Stromal cell of bone marrow (primary cell): ENCODE data around the gene TINAG.
"Not testable (repeated sequence)": the region's sequence is repeated elsewhere in the genome, so short reads cannot be mapped to it uniquely, and the experiment has no call there.

ENCODE experiments used
- DNase-seq: peaks from one replicate; pipeline ENCODE4 v3.0.0-alpha.2; 2012; ENCODE audit warnings: low read depth

TINAG gene

GRCh38 chr6:54310377-54311152 is 2.3 kb downstream of the TINAG start:
- no peak for DNase-seq

DNA sequence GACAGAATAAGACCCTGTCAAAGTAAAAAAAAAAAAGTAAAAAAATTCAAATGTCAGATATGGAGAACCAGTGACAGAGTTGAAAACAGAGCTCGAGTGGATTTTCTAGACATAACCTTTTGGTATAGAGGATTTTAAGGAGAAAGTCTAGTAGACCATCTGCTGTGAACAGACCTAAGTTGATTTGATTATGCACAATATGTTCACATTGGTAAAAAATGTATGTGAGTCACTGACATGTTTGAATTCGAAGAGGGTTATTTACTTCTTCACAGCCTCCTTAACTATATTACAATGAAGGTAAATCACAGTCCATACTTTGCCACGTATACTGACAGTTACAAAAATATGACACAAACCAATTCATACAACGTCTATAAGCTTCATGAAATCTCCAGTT is 7.4 kb downstream of the TINAG start:
- DNase-seq, result no peak

GRCh38 chr6:54320871-54321270 is 12.6 kb downstream of the TINAG start:
- no peak for DNase-seq

- DNase-seq, result no peak
Observed at GRCh38 chr6:54327631-54328030, 19.4 kb downstream of the TINAG start.

DNA sequence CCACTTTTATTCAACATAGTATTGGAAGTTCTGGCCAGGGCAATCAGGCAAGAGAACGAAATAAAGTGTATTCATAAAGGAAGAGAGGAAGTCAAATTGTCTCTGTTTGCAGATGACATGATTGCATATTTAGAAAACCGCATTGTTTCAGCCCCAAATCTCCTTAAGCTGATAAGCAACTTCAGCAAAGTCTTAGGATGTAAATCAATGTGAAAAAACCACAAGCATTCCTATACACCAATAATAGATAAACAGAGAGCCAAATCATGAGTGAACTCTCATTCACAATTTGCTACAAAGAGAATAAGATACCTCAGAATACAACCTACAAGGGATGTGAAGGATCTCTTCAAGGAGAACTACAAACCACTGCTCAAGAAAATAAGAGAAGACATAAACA is 23.3 kb downstream of the TINAG start:
- not testable (repeated sequence) for DNase-seq

- DNase-seq, result peak; percentile 90
Observed at GRCh38 chr6:54335871-54336270, 27.6 kb downstream of the TINAG start.

DNA sequence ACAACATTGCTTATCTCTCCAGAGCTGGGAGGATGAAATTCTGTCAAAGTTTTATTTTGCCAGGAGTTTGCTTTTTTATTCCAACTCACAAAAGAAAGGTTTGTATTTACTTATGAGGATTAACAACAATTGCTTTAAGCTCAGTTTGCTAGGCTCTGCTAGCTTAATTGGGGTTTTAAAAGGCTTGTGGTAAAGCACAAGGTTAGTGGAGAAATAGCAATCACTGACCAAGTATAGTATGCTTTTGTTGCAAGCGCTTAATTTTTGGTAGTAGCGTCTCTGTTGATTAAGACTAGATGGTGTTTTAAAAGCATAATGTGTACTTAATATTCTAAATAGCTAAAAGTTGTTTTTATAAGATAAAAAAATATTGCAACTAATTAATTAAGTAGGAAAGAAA is 45.7 kb downstream of the TINAG start:
- no peak for DNase-seq

GRCh38 chr6:54354608-54355007 is 46.4 kb downstream of the TINAG start:
- DNase-seq, result no peak

- DNase-seq, result no peak
Observed at GRCh38 chr6:54357141-54357540, 48.9 kb downstream of the TINAG start.

DNA sequence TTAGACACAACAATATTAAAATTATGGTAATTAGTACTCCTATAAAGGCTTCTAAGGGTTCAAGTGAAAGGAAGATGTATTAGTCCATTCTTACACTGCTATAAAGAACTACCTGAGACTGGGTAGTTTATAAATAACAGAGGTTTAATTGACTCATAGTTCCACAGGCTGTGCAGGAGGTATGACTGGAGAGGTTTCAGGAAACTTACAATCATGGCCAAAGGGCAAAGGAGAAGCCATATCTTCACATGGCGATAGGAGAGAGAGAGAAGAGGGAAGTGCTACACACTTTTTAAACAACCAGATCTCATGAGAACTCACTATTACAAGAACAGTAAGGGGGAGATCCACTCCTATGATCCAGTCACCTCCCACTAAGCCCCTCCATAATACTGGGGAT is 52.9 kb downstream of the TINAG start:
- no peak for DNase-seq

- DNase-seq, result no peak
Observed at GRCh38 chr6:54361734-54362133, 53.5 kb downstream of the TINAG start.

GRCh38 chr6:54366667-54367327 is 58.6 kb downstream of the TINAG start:
- no peak for DNase-seq

DNA sequence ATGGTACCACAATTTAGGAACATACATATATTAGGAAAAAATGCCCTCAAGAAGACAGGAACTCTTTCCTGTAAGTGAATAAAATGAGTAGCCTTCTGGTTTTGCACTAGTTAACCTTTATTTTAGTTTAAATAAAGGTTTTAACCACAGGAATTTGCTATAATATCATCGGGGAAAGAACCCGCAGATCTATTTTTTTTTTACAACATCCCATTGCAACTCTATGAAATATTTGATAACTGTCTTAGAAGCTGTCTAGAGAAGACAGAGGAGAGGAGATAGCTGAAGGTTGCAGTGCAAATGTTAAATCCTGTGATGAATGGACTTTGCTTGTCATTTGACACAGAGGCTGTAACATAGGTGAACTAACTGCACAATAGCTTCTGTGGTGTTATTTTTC is 69.5 kb downstream of the TINAG start:
- DNase-seq, result no peak

DNA sequence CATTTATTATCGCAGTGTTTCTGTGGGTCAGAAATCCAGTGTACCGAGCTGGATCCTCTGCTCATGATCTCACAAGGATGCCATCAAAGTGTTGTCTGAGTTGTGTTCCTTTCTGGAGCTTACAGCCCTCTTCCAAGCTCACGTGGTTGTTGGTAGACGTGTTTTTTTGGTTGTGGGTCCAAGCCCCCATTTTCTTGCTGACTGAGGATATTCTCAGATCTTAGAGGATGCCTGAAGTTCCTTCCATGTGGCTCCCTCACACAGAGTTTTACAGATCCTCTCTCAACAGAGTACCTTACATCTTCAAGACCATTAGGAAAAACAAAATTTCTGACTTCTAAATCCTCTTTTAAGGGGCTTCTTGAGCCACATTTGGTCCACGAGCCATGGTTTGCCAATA is 78.1 kb downstream of the TINAG start:
- DNase-seq, result no peak

- no peak for DNase-seq
Observed at GRCh38 chr6:54390362-54390761, 82.1 kb downstream of the TINAG start.

- no peak for DNase-seq
Observed at GRCh38 chr6:54391577-54391976, 83.3 kb downstream of the TINAG start.

- no peak for DNase-seq
Observed at GRCh38 chr6:54403096-54403495, 94.9 kb downstream of the TINAG start.

DNA sequence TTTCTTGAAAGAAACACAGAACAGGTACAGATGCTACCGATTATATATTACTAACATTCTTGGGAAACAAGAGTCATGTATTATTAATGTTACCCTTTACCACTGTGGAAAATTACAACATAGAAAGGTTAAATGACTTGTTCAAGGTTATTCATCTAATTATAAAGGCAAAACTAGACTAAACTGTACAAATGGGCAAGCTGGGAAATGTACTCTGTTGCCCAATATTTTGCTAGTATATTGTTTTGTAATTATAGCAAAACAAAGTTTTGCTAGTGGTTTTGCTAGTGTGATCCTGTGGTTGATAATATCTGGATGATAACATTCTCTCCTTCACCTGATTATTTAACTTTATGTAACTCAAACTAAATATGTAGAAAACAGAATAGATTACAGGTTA is 96.5 kb downstream of the TINAG start:
- DNase-seq, result no peak

GRCh38 chr6:54411767-54412166 is 103.5 kb downstream of the TINAG start:
- no peak for DNase-seq

- DNase-seq, result no peak
Observed at GRCh38 chr6:54415517-54415916, 107.3 kb downstream of the TINAG start.

- peak; percentile 90 for DNase-seq
Observed at GRCh38 chr6:54419885-54420284, 111.6 kb downstream of the TINAG start.

DNA sequence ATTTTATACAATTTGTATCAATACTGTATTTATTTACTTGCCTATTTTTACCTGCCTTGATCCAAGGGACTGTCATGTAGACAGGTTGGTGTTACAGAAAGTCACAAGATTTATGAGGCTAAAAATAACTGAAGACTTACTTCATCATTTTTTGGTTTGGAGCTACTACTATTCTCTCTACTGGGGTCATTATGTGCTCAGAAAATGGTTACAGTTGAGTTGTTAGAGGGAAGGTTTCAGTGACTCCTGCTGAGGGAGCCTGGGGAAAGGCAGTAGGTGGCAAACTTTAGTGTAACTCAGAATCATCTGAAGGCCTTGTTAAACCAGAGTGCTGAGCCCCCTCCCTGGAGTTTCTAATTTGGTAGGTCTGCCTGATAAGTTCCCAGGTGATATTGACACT is 118.8 kb downstream of the TINAG start:
- DNase-seq, result no peak

- DNase-seq, result peak; percentile 25
Observed at GRCh38 chr6:54427396-54427937, 119.2 kb downstream of the TINAG start.

DNA sequence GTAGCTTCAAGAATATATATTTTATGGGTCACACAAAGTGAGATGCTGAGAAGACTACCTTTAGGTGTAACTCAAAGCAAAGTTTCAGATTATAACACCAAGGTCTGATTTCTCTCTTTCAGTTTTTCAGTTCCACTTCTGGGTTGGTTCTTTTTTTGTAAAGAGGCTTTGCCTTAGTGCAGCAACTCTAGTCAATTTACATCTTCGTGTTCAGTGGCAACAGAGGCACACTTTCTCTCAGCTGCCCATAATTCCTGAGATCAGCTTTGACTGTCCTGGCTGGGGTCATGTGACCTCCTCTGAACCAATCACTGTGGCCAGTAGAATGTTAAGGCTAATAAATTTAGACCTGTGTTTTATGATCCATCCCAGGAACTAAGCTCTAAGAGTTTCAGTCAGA is 120.2 kb downstream of the TINAG start:
- DNase-seq, result no peak
